NB4 (cell line): ENCODE measurements around the gene ADIPOQ.
"Not testable (repeated sequence)": the region's sequence is repeated elsewhere in the genome, so short reads cannot be mapped to it uniquely, and the experiment has no call there.

Experiments
- DNase-seq: peaks from one replicate; pipeline ENCODE4 v3.0.0; 2010; ENCODE audit warnings: low read depth
- H3K4me3 ChIP-seq: one replicate; pipeline ENCODE4 v1.5.1; 2011; ENCODE audit warnings: mild to moderate bottlenecking, low read depth, low read length, moderate library complexity
- MYC ChIP-seq: IDR thresholded peaks from 2 replicates; pipeline ENCODE4 v1.6.1; 2011; ENCODE audit warnings: low read depth, low read length
- POLR2A ChIP-seq: IDR thresholded peaks from 2 replicates; pipeline ENCODE4 v1.6.1; 2011; ENCODE audit warnings: mild to moderate bottlenecking; ENCODE audit not compliant: insufficient read length; ENCODE audit errors: extremely low read depth
- TF ChIP-seq, protein P1 (sequence below): IDR thresholded peaks from 2 replicates; pipeline ENCODE4 v1.6.1; 2011; ENCODE audit warnings: low read depth, low read length
- TF ChIP-seq, protein P2 (sequence below): IDR thresholded peaks from one replicate; pipeline ENCODE4 v1.5.1; 2012; ENCODE audit warnings: low read depth, low read length

ADIPOQ gene

DNA sequence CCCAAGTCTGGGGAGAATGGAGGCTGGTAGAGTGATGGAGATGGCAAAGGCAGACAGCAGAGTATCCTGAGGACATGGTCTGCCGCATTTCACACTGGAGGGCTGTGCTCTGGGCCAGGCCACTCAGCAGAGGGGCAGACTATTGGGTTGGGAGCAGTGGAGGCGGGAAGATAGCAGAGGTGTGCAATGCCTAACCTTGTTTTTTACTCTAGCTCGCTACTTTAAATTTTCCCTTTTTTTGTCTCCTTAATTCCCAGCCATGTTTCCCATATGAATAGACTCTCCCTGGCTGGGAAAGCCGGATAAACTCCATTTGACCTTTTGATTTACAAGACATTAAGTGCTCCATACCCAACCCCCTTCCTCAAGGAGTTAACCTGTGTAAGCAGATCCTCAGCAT, 54.4 kb downstream of the ADIPOQ start:
- TF ChIP-seq, protein P1, sequence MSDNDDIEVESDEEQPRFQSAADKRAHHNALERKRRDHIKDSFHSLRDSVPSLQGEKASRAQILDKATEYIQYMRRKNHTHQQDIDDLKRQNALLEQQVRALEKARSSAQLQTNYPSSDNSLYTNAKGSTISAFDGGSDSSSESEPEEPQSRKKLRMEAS = no peak
- TF ChIP-seq POLR2A (no peak), MYC (no peak)
- TF ChIP-seq, protein P2, sequence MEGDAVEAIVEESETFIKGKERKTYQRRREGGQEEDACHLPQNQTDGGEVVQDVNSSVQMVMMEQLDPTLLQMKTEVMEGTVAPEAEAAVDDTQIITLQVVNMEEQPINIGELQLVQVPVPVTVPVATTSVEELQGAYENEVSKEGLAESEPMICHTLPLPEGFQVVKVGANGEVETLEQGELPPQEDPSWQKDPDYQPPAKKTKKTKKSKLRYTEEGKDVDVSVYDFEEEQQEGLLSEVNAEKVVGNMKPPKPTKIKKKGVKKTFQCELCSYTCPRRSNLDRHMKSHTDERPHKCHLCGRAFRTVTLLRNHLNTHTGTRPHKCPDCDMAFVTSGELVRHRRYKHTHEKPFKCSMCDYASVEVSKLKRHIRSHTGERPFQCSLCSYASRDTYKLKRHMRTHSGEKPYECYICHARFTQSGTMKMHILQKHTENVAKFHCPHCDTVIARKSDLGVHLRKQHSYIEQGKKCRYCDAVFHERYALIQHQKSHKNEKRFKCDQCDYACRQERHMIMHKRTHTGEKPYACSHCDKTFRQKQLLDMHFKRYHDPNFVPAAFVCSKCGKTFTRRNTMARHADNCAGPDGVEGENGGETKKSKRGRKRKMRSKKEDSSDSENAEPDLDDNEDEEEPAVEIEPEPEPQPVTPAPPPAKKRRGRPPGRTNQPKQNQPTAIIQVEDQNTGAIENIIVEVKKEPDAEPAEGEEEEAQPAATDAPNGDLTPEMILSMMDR = no peak
- no peak overlapping the region for H3K4me3 ChIP-seq
- no peak for DNase-seq

DNA sequence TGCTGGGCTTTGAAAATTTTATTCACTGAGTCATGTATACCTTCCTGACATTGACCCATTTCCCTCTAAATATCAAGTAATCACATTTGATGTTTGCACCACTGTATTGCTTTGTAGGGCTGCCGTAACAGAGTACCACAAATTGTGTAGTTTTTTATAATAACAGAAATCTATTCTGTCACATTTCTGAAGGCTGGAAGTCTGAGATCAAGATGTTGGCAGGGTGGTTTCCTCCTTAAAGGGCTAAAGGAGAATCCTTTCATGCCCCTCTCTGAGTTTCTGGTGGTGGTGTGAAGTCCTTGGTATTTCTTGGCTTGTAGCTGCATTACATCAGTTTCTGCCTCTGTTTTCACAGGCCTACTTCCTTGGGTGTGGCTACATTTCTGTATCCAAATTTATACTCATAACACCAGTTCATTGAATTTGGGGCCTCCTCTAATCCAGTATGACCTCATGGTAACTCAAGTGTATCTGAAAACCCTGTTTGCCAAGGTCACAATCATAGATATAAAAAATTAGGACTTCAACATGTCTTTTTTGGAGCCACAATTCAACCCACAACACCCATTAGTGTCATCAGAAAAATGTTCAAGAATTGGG, 58.7 kb downstream of the ADIPOQ start:
- TF ChIP-seq, protein P1 = no peak
- TF ChIP-seq, protein P2 = no peak
- TF ChIP-seq MYC (no peak), POLR2A (no peak)
- no peak for DNase-seq
- H3K4me3 ChIP-seq = no peak overlapping the region

DNA sequence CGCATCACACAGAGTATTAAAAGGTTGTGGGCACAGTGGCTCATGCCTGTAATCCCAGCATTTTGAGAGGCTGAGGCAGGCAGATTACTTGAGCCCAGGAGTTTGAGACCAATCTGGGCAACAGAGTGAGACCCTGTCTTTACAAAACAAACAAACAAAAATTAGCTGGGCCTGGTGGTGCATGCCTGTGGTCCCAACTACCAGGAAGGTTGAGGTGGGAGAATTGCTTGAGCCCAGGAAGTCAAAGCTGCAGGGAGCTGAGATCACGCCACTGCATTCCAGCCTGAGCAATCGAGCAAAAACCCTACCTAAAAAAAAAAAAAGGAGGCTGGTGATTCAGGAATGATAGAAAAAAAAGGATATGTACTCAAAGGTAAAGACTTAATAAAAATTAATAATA, 59.6 kb downstream of the ADIPOQ start:
- no peak overlapping the region for H3K4me3 ChIP-seq
- TF ChIP-seq MYC (no peak), POLR2A (no peak)
- TF ChIP-seq, protein P1 = no peak
- TF ChIP-seq, protein P2 = no peak
- no peak for DNase-seq

DNA sequence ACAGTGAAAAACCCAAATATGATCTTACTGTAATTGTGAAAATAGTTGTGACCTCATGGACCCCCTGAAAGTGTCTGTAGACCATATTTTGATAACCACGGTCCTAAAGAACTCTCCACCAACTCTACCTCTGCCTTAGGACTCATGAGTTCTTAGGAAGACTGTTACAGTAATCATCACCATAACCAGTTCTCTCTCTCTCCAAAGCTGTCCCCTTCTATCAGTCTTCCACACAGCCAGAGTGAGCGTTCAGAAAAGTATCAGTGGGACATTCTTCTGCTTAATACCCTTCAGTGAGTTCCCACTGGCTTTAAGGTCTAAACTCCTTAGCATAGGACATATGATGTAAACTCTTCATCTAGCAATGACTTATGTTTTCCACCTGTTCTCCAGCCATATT, 60.2 kb downstream of the ADIPOQ start:
- TF ChIP-seq POLR2A = no peak
- TF ChIP-seq, protein P2 = no peak
- TF ChIP-seq, protein P1 = no peak
- TF ChIP-seq MYC = no peak
- H3K4me3 ChIP-seq = no peak overlapping the region
- DNase-seq = no peak

DNA sequence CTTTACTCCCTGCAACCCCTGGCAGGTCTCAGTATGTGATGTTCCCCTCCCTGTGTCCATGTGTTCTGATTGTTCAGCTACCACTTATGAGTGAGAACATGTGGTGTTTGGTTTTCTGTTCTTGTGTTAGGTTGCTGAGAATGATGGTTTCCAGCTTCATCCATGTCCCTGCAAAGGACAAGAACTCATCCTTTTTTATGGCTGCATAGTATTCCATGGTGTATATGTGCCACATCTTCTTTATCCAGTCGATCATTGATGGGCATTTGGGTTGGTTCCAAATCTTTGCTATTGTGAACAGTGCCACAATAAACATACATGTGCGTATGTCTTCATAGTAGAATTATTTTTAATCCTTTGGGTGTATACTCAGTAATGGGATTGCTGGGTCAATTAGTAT, 61.2 kb downstream of the ADIPOQ start:
- not testable (repeated sequence) for DNase-seq, H3K4me3 ChIP-seq

DNA sequence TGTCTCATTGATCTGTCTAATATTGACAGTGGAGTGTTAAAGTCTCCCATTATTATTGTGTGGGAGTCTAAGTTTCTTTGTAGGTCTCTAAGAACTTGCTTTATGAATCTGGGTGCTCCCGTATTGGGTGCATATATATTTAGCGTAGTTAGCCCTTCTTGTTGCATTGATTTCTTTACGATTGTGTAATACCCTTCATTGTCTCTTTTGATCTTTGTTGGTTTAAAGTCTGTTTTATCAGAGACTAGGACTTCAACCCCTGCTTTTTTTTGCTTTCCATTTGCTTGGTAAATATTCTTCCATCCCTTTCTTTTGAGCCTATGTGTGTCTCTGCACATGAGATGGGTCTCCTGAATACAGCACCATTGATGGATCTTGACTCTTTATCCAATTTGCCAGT, 64.6 kb downstream of the ADIPOQ start:
- not testable (repeated sequence) for DNase-seq, H3K4me3 ChIP-seq
